MM.1S (cell line): Measurements from ENCODE around the gene LDLRAD4.

Experiments used
- CTCF ChIP-seq: fragments of 300-600 bp; sonication (generic); IDR thresholded peaks from 2 replicates; pipeline ENCODE4 v1.5.1; 2016; ENCODE audit warnings: antibody characterized with exemption, low read length, mixed read lengths
- EZH2 ChIP-seq: fragments of 300-600 bp; sonication (generic); optimal IDR thresholded peaks from 2 replicates; pipeline ENCODE3; 2017; ENCODE audit warnings: low read depth, mild to moderate bottlenecking, antibody characterized with exemption, low read length, mixed read lengths
- EZH2phosphoT487 ChIP-seq: fragments of 300-600 bp; sonication (generic); IDR thresholded peaks from 2 replicates; pipeline ENCODE4 v1.6.1; 2018; ENCODE audit warnings: antibody characterized with exemption, low read length

DNA sequence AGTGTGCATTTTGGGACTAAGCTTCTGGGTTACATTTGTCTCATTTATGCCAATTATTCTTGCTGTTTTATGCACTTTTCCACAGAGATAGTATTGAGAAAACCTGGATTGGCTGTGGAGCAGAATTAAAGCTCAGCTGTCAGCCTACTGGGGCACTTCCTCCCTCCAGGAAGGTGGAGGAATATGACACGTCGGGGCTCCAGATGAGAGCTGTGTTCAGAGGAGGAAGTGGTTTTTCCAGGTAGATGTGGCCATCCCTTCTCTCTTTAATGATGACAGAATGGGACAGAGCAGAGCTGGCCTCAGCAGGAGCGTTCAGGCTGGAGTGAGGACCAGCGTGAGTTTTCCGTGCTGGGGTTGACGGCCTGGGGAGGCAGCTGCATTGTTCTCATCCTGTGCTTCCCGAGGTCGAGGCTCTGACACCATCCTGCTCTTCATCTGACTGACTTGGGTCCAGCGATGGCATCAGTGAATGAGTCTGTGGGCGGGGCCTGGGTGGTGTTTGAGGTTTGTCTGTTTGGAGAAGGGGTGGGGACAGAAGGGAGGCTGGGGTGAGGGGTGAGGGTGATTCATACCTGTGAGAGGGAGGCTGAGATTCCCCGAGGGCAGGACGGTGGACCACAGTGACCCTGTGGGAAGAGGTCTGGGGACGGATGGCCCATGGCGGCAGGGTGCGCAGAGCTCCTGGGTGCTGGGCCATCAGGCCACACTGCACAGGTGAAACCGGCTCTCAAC lies 207.0 kb downstream of the LDLRAD4 start:
- TF ChIP-seq EZH2 (no peak), CTCF (no peak), EZH2phosphoT487 (no peak)
